ENCODE results near the gene LIPT1.

Gene LIPT1

DNA sequence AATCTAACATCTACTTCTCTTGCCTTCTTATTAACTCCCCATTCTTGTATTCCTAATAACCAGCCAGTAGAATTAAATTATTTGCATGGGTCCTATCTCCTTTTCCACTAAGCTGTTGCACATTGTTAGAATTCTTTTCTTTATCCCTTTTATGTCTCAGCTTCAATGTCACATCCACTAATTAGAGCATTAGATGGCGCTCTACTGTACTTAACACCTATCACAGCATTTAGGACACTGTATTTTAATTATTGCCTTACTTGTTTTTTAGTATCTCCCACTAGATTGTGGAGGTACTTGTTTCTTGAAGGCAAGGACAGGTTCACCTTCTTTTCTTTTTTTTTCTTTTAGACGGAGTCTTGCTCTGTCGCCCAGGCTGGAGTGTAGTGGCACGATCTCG is 3.8 kb downstream of the LIPT1 start:
- Histone ChIP-seq H3K36me3 (peaks cover 21% of the 10 kb centered on the region), H3K27me3 (no peaks in the 10 kb centered on the region), H3K27ac (no peak overlapping the region), H3K4me3 (ENCODE audit: low read depth in 1 of 2, low read length in 1 of 2) (no peak overlapping the region), H3K9me3 (no peaks in the 10 kb centered on the region), H3K4me1 (ENCODE audit: control insufficient read depth in 1 of 2, insufficient read depth in 1 of 2, low read depth in 1 of 2, low read length in 1 of 2) (peaks cover 15% of the 10 kb centered on the region in 2 experiments)
- no peak for TF ChIP-seq CTCF (IDR thresholded peaks at IDR 0.05)

DNA sequence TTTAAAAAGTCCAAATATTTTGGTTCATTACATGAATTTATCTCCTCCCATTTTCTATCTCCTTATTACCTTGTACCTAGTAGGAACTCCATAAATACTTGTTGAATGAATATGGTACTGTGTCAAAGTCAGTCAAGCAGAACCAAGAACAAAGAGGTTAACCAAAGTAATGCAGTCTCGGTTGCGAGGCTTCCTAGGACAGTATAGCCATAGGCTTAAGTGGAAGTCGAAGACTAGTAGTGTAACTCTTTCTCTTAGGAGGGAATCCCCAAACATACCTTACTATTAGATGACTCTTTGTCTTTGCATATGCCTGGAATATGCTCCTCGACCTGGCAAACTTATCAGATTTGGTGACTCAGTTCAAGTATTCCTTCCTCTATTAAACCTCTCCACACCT is 4.8 kb downstream of the LIPT1 start:
- Histone ChIP-seq H3K4me3 (ENCODE audit: low read depth in 1 of 2, low read length in 1 of 2) (no peak overlapping the region), H3K4me1 (ENCODE audit: control insufficient read depth in 1 of 2, insufficient read depth in 1 of 2, low read depth in 1 of 2, low read length in 1 of 2) (peaks cover 5 to 7% of the 10 kb centered on the region in 2 experiments), H3K27ac (no peak overlapping the region), H3K36me3 (peaks cover 26% of the 10 kb centered on the region), H3K27me3 (no peaks in the 10 kb centered on the region), H3K9me3 (no peaks in the 10 kb centered on the region)
- no peak for TF ChIP-seq CTCF (IDR thresholded peaks at IDR 0.05)

- H3K27me3 ChIP-seq = no peaks in the 10 kb centered on the region
- peaks cover 78% of the 10 kb centered on the region for H3K36me3 ChIP-seq
- H3K9me3 ChIP-seq = no peaks in the 10 kb centered on the region
- TF ChIP-seq CTCF (IDR thresholded peaks at IDR 0.05) = no peak
- H3K27ac ChIP-seq = no peak overlapping the region
- H3K4me1 ChIP-seq (ENCODE audit: control insufficient read depth in 1 of 2, insufficient read depth in 1 of 2, low read depth in 1 of 2, low read length in 1 of 2) = no peaks in the 10 kb centered on the region
- H3K4me3 ChIP-seq (ENCODE audit: low read depth in 1 of 2, low read length in 1 of 2) = no peak overlapping the region
These were observed 11.5 kb downstream of the LIPT1 start for GRCh38 chr2:99166218-99166617.

- no peaks in the 10 kb centered on the region for H3K9me3 ChIP-seq
- H3K4me1 ChIP-seq (ENCODE audit: control insufficient read depth in 1 of 2, insufficient read depth in 1 of 2, low read depth in 1 of 2, low read length in 1 of 2) = no peaks in the 10 kb centered on the region
- no peak overlapping the region for H3K4me3 ChIP-seq (ENCODE audit: low read depth in 1 of 2, low read length in 1 of 2)
- peaks cover 86% of the 10 kb centered on the region for H3K36me3 ChIP-seq
- H3K27ac ChIP-seq = no peak overlapping the region
- H3K27me3 ChIP-seq = no peaks in the 10 kb centered on the region
- TF ChIP-seq CTCF (IDR thresholded peaks at IDR 0.05) = no peak
These were observed 14.8 kb downstream of the LIPT1 start for GRCh38 chr2:99169534-99169933.

- Histone ChIP-seq H3K27me3 (no peaks in the 10 kb centered on the region), H3K27ac (no peak overlapping the region), H3K9me3 (no peaks in the 10 kb centered on the region), H3K36me3 (peaks cover 69% of the 10 kb centered on the region), H3K4me3 (ENCODE audit: low read depth in 1 of 2, low read length in 1 of 2) (no peak overlapping the region), H3K4me1 (ENCODE audit: control insufficient read depth in 1 of 2, insufficient read depth in 1 of 2, low read depth in 1 of 2, low read length in 1 of 2) (no peaks in the 10 kb centered on the region)
- no peak for TF ChIP-seq CTCF (IDR thresholded peaks at IDR 0.05)
These were observed 16.8 kb downstream of the LIPT1 start for GRCh38 chr2:99171377-99172140.
